Measurements from ENCODE around the gene PFKL. TPM values are rescaled to one million over a fixed set of nuclear protein-coding genes. Genes with fewer than 3 reads are reported as not detected.

PFKL gene
- total RNA-seq, 2 experiments from 2014 or later = 162 to 200 TPM

- no peaks in the 10 kb centered on the region for H3K27me3 Mint-ChIP-seq
- DNase-seq (no peak), ATAC-seq (no peak)
- H3K9me3 Mint-ChIP-seq (ENCODE audit: low read depth) = no peaks in the 10 kb centered on the region
- CTCF ChIA-PET = no interaction called here
- H3K4me1 Mint-ChIP-seq = no peaks in the 10 kb centered on the region
- H3K27ac Mint-ChIP-seq = no peak overlapping the region
- no peak overlapping the region for H3K4me3 Mint-ChIP-seq
- peaks cover 5% of the 10 kb centered on the region for H3K36me3 Mint-ChIP-seq
Measured at GRCh38 chr21:44316277-44316900, 16.5 kb downstream of the PFKL start.

DNA sequence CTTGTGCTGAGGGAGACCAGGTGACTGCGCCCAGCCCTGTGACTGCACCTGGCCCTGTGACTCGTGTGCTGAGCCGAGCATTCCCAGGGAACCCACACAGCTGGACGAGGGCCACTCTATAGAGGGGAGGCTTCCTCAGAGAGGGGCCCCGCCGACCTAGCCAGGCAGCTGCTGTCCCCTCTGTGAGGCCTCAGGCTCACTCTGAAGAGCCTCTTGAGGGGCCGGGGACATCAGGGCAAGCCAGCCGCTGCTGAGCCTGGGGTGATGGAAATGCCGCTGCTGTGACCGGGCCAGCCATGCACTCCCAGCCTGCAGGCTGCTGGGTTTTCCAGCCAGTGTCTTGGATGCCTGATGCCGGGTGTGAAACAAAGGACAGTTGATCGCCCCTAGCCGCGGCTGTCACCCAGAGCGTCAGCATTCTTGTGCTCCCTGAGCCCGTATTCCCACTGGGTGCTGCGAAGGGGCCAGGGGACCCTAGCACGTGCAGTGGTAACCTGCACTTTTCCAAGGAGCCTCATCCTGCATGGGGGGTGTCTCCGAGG, 17.5 kb downstream of the PFKL start:
- no peak for DNase-seq
- Mint-ChIP-seq H3K36me3 (peaks cover 5% of the 10 kb centered on the region), H3K9me3 (ENCODE audit: low read depth) (no peaks in the 10 kb centered on the region), H3K27ac (no peak overlapping the region), H3K4me3 (no peak overlapping the region), H3K4me1 (no peaks in the 10 kb centered on the region), H3K27me3 (no peaks in the 10 kb centered on the region)
- ATAC-seq = no peak
- CTCF ChIA-PET = no interaction called here

DNA sequence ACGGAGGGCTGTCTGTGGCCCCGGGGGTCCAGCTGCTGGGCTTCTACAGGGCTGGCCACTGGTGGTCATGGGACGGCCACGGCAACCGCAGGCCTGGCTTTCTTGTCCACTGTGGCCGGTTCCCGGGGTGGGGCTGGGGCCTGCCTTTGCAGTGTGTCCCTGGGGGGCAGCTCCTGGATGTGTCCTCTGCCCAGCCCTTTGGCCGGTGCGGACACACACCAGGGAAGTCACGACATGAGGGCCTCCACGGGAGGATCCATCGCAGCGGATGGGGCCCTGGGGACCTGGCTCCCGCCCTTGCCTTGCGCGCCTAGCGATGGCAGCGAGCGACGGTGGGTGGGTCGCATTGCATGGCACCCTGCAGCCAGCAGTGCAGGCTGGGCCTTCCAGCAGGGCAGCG, 18.0 kb downstream of the PFKL start:
- Mint-ChIP-seq H3K4me3 (no peak overlapping the region), H3K4me1 (no peaks in the 10 kb centered on the region), H3K27me3 (no peaks in the 10 kb centered on the region), H3K36me3 (peaks cover 5% of the 10 kb centered on the region), H3K27ac (no peak overlapping the region), H3K9me3 (ENCODE audit: low read depth) (no peaks in the 10 kb centered on the region)
- CTCF ChIA-PET = no interaction called here
- ATAC-seq (no peak), DNase-seq (no peak)

GRCh38 chr21:44318489-44319285, 18.8 kb downstream of the PFKL start:
- H3K4me1 Mint-ChIP-seq = no peaks in the 10 kb centered on the region
- CTCF ChIA-PET = no interaction called here
- ATAC-seq (no peak), DNase-seq (no peak)
- H3K27ac Mint-ChIP-seq = no peak overlapping the region
- no peak overlapping the region for H3K4me3 Mint-ChIP-seq
- no peaks in the 10 kb centered on the region for H3K9me3 Mint-ChIP-seq (ENCODE audit: low read depth)
- H3K27me3 Mint-ChIP-seq = no peaks in the 10 kb centered on the region
- peaks cover 5% of the 10 kb centered on the region for H3K36me3 Mint-ChIP-seq

DNA sequence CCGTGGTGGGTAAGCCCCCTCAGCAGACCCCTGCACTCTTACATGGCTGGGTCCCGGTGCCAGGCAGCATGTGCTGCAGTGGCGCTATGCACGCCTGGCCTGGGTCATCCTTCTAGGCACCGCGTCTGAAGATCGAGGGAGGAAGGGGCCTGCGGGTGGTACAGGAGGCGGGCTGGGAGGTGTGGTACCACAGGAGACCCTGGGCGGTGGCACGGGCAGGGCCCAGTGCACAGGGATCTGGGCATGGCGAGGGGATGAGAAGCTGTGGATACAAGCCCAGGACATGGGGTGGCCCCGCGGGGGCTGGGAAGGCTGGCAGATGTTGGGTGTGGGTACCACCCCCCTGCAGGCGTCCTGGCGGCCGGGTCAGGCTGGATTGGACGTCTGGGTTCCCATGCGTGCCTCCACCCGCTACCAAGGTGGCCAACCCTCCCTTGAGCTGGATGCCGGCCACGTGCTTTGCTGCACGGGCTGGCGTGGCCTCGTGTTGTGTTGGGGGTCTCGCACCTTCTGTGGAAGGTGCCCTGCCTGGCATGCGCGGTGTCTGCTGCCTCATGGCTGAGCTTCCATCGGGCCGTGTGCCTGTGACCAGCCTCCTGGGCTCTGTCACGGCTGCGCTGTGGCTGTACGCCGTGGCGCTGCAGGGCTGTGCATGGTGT, 19.7 kb downstream of the PFKL start:
- Mint-ChIP-seq H3K4me3 (no peak overlapping the region), H3K9me3 (ENCODE audit: low read depth) (no peaks in the 10 kb centered on the region), H3K36me3 (peaks cover 5% of the 10 kb centered on the region), H3K4me1 (no peaks in the 10 kb centered on the region), H3K27ac (no peak overlapping the region), H3K27me3 (no peaks in the 10 kb centered on the region)
- ATAC-seq (no peak), DNase-seq (no peak)
- CTCF ChIA-PET = no interaction called here

DNA sequence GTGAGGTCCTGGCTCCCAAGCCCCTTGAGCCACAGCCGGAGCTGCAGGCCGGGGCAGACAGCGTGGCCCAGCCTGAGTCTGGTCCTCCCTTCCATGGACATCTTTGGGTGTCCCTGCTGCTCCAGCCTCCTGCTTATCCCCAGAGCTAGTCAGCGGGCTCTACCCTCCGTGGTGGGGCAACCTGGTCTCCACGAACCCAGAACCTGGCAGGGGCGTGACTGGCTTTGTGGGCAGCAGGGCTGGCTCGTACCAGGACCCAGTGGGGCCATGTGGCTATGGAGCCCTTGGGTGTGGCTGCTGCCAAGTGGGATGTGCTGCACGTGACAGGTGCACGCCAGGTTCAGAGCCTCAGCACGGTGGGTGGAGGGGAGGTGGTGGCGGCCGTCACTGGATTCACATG, 21.0 kb downstream of the PFKL start:
- Mint-ChIP-seq H3K4me1 (no peaks in the 10 kb centered on the region), H3K27me3 (no peaks in the 10 kb centered on the region), H3K4me3 (no peak overlapping the region), H3K9me3 (ENCODE audit: low read depth) (no peaks in the 10 kb centered on the region), H3K27ac (no peak overlapping the region), H3K36me3 (peaks cover 7% of the 10 kb centered on the region)
- no peak for ATAC-seq
- no peak for DNase-seq
- CTCF ChIA-PET = no interaction called here

DNA sequence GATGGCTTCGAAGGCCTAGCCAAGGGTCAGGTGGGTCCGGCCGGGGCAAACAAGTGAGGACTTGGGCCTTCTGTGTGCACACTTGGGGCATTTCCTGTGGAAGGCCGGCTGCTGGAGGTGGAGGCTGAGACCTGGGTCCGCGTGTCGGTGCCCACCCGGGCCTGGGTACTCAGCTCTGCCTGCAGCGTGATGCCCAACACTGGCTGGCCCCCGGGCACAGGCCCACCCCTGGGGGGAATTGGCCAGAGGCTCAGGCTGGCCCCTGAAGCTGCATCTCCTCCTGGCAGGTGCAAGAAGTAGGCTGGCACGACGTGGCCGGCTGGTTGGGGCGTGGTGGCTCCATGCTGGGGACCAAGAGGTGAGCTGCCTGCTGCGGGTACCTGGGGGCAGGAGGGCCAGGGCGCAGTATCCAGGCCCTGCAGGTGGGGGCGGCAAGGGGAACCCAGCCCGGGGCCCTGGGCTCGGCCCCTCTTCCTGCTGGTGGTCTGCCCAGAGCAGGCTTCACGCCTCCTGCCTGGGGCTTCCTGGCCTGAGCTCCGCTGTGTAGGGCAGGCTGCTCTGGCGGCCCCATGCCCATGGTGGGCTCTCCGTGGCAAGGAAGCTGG, 22.1 kb downstream of the PFKL start:
- Mint-ChIP-seq H3K27me3 (no peaks in the 10 kb centered on the region), H3K4me3 (no peak overlapping the region), H3K36me3 (peaks cover 4% of the 10 kb centered on the region), H3K27ac (no peak overlapping the region), H3K9me3 (ENCODE audit: low read depth) (no peaks in the 10 kb centered on the region), H3K4me1 (no peaks in the 10 kb centered on the region)
- CTCF ChIA-PET = no interaction called here
- ATAC-seq (no peak), DNase-seq (no peak)

- Mint-ChIP-seq H3K27ac (no peak overlapping the region), H3K27me3 (no peaks in the 10 kb centered on the region), H3K4me3 (no peak overlapping the region), H3K36me3 (peaks cover 4% of the 10 kb centered on the region), H3K4me1 (no peaks in the 10 kb centered on the region), H3K9me3 (ENCODE audit: low read depth) (no peaks in the 10 kb centered on the region)
- ATAC-seq (no peak), DNase-seq (no peak)
- CTCF ChIA-PET = no interaction called here
Measured at GRCh38 chr21:44322621-44323325, 22.9 kb downstream of the PFKL start.

- CTCF ChIA-PET = no interaction called here
- H3K4me1 Mint-ChIP-seq = no peaks in the 10 kb centered on the region
- H3K9me3 Mint-ChIP-seq (ENCODE audit: low read depth) = no peaks in the 10 kb centered on the region
- no peaks in the 10 kb centered on the region for H3K27me3 Mint-ChIP-seq
- H3K27ac Mint-ChIP-seq = no peak overlapping the region
- peaks cover 4% of the 10 kb centered on the region for H3K36me3 Mint-ChIP-seq
- no peak for ATAC-seq
- no peak for DNase-seq
- no peak overlapping the region for H3K4me3 Mint-ChIP-seq
Measured at GRCh38 chr21:44323591-44323990, 23.7 kb downstream of the PFKL start.

DNA sequence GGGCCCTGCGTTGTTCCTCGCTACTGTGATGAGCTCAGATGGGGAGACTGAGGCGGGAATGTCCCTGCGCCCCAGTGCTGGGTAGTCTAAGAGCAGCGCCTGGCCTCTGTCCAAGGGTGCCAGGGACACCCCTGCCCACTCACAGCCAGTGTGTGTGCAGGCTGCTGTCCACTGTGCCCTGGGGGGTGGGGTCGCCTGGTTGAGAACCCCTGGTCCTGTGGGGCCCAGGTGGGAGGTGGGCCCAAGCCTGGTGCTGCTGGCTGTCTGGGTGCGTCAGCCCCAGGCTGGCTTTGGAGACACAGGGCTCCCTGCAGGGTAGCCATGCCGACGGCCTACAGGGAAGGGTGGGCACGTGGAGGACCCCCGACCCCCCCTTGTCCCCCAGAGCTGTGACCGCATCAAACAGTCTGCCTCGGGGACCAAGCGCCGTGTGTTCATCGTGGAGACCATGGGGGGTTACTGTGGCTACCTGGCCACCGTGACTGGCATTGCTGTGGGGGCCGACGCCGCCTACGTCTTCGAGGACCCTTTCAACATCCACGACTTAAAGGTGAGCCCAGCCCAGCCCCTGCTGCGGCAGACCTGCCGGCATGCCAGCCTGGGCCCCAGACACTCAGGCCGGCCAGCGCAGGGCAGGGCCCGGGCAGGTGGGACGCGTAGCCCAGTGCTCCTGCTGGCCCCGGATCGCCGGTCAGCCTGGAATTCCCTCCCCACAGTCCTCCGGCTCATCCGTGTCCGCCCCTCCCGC, 24.4 kb downstream of the PFKL start:
- no peak overlapping the region for H3K4me3 Mint-ChIP-seq
- H3K27ac Mint-ChIP-seq = no peak overlapping the region
- H3K4me1 Mint-ChIP-seq = no peaks in the 10 kb centered on the region
- CTCF ChIA-PET = no interaction called here
- ATAC-seq = no peak
- H3K36me3 Mint-ChIP-seq = peaks cover 2% of the 10 kb centered on the region
- DNase-seq = no peak
- H3K9me3 Mint-ChIP-seq (ENCODE audit: low read depth) = no peaks in the 10 kb centered on the region
- no peaks in the 10 kb centered on the region for H3K27me3 Mint-ChIP-seq

- H3K4me1 Mint-ChIP-seq = no peaks in the 10 kb centered on the region
- H3K36me3 Mint-ChIP-seq = peaks cover 2% of the 10 kb centered on the region
- no peak overlapping the region for H3K4me3 Mint-ChIP-seq
- H3K27ac Mint-ChIP-seq = no peak overlapping the region
- DNase-seq (no peak), ATAC-seq (no peak)
- no peaks in the 10 kb centered on the region for H3K9me3 Mint-ChIP-seq (ENCODE audit: low read depth)
- H3K27me3 Mint-ChIP-seq = no peaks in the 10 kb centered on the region
- CTCF ChIA-PET = no interaction called here
Measured at GRCh38 chr21:44324854-44325107, 24.9 kb downstream of the PFKL start.

- Mint-ChIP-seq H3K27me3 (no peaks in the 10 kb centered on the region), H3K36me3 (peaks cover 2% of the 10 kb centered on the region), H3K4me1 (no peaks in the 10 kb centered on the region), H3K4me3 (no peak overlapping the region), H3K27ac (no peak overlapping the region), H3K9me3 (ENCODE audit: low read depth) (no peaks in the 10 kb centered on the region)
- CTCF ChIA-PET = no interaction called here
- DNase-seq = no peak
- ATAC-seq = no peak
Measured at GRCh38 chr21:44325386-44326271, 25.8 kb downstream of the PFKL start.
